AG04449 (cell line): Measurements from ENCODE around the gene EXOC1.

Source experiments
- CTCF ChIA-PET: fragments of 350-600 bp; formaldehyde crosslinking; extraction: SDS; loops from one replicate; lab custom pipeline; 2021; ENCODE audit warnings: antibody characterized with exemption; lab: Yijun Ruan, JAX
- POLR2A ChIA-PET: fragments of 400-600, 350-600 bp; formaldehyde crosslinking; extraction: SDS; loops from one replicate; lab custom pipeline; 2020; ENCODE audit warnings: antibody characterized with exemption, inconsistent platforms; lab: Yijun Ruan, JAX
- DNase-seq: peaks from one replicate; pipeline ENCODE4 v3.0.0-alpha.2; 2010; ENCODE audit warnings: low read depth, low spot score
- H3K4me3 ChIP-seq: 2 replicates; pipeline ENCODE4 v1.5.1; 2011; ENCODE audit warnings: low read depth, mild to moderate bottlenecking, control low read depth, low read length
- CTCF ChIP-seq: IDR thresholded peaks from one replicate; pipeline ENCODE4 v1.5.1; 2011; ENCODE audit warnings: mild to moderate bottlenecking, moderate library complexity, low read length, control low read depth, inconsistent platforms; ENCODE audit not compliant: insufficient read depth; ENCODE audit errors: missing control alignments

EXOC1 gene

GRCh38 chr4:55921093-55921492, 67.6 kb downstream of the EXOC1 start:
- no peak for TF ChIP-seq CTCF
- POLR2A ChIA-PET = no interaction called here
- CTCF ChIA-PET = interaction anchor here (2.3 kb wide), 1 partner anchor 27 kb away, joined by 10 read pairs; the partner anchor contains the start of gene CEP135
- H3K4me3 ChIP-seq = no peak overlapping the region
- DNase-seq = no peak

GRCh38 chr4:55925241-55925640, 71.8 kb downstream of the EXOC1 start:
- CTCF ChIA-PET = no interaction called here
- TF ChIP-seq CTCF = no peak
- no peak overlapping the region for H3K4me3 ChIP-seq
- no peak for DNase-seq
- POLR2A ChIA-PET = no interaction called here

GRCh38 chr4:55926610-55927009, 73.2 kb downstream of the EXOC1 start:
- no peak for TF ChIP-seq CTCF
- DNase-seq = no peak
- POLR2A ChIA-PET = no interaction called here
- CTCF ChIA-PET = no interaction called here
- no peak overlapping the region for H3K4me3 ChIP-seq

GRCh38 chr4:55927803-55928437, 74.5 kb downstream of the EXOC1 start:
- CTCF ChIA-PET = no interaction called here
- no peak for TF ChIP-seq CTCF
- H3K4me3 ChIP-seq = no peak overlapping the region
- POLR2A ChIA-PET = no interaction called here
- no peak for DNase-seq

- DNase-seq = no peak
- POLR2A ChIA-PET = no interaction called here
- H3K4me3 ChIP-seq = no peak overlapping the region
- no peak for TF ChIP-seq CTCF
- CTCF ChIA-PET = no interaction called here
Measured at GRCh38 chr4:55928846-55929245, 75.4 kb downstream of the EXOC1 start.

- POLR2A ChIA-PET = no interaction called here
- CTCF ChIA-PET = interaction anchor here (0.9 to 6.0 kb wide), 2 partner anchors 12 to 17 kb away, joined by 4 to 49 read pairs; partner anchors contain the start of gene CEP135
- H3K4me3 ChIP-seq = no peak overlapping the region
- TF ChIP-seq CTCF = no peak
- DNase-seq = no peak
Measured at GRCh38 chr4:55931043-55931442, 77.6 kb downstream of the EXOC1 start.
